GM12875 (cell line): ENCODE results near the gene FAM185A.
"Not testable (repeated sequence)": the region's sequence is repeated elsewhere in the genome, so short reads cannot be mapped to it uniquely, and the experiment has no call there.

Experiments used
- H3K4me3 ChIP-seq: one replicate; pipeline ENCODE4 v1.5.1; 2011; ENCODE audit warnings: low read depth, low read length, control low read depth

FAM185A gene

DNA sequence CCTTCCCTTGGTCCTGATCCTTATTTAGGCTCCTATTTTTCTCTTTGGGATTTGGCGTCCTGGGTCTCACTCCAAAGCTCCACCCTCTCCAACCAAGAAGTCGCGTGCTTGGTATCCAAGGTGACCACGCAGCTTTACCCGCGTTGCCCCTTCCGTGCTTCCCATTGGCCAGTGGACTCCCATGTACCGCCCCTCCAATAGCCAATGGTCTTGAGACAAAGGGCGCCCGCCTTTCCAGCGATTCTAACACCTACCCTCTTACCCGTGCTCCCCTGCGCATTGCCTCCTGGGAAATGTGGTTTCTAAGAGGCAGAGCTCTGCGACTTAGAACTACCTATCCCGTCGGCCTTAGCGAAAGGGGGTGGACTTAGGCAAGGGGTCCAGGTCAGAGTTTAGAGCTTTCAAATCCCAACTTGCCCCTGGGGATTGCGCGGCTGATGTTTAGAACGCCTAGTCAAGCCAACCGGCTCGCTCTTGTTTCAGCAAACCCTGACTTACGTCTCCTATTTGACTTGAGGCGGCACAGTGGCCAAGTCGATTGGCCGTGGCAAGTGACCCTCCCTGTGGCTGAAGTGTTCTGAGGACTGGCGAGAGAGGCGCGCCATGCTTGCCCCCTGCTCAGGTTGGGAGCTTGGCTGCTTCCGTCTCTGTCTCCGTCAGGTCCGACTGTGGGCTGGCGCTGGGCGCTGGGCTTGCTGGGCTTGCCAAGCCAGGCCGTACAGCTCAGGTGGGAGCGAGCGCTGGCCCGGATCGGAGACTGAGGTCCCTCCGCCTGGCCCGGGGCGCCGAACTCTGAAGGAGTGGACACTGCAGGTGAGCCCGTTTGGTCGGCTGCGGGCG lies at the start of gene FAM185A:
Gene FAM185A, plus strand, starts transcription at position 395 of the 840 bp plus-strand sequence. Its CDS starts 209 bp downstream, at position 604.
- H3K4me3 ChIP-seq, result peak within 1 kb of the TSS; percentile 70

DNA sequence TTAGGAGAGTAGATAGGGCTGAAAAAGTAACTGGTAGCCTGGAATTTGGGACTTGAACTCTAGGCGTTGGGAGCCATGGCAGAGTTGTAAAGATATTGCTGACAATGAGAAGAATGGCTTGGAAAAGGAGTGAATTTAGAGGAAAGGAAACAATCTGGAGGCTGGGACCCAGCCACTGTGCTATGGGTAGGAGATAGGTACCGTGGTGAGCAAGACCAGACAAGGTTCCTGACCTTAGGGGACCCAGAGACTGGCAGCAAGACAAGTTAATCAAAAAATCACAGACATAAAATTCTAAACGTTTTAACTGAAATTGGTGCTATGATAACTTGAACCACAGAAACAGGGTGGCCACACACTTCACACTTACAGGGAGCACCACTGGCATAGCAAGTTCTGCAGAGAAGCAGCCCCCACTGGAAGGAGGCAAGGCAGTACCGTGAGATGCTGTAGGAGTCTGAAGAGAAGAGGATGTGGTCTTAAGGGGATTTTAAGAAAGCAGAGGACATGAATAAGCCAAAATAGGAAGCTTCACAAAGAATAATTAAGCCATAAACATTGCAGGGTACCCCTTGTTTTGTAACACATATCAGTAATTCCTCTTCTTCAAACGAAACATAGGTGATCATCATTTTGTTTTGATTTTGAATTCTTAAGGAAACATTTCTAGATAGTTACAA lies 35.6 kb upstream of the FAM185A start:
- peak overlapping the region; percentile 10 for H3K4me3 ChIP-seq

DNA sequence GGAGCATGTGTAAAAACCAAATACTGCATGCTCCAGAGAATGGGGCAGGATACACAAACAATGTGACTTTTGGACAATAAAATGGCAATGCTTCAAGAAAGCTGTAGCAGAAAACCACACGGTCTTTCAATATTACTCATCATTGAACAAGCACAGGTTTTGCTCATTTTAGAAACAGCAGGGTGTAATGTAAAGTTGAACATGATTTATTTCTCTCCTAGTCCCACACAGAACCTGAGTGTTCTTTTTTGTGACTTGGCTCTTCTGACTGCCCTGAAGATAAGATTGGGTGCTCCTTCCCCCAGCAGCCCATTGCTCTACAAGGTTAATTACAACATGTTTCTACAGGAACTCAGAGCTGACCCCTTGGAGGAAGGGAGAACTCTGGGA lies 35.1 kb upstream of the FAM185A start:
- not testable (repeated sequence) for H3K4me3 ChIP-seq

DNA sequence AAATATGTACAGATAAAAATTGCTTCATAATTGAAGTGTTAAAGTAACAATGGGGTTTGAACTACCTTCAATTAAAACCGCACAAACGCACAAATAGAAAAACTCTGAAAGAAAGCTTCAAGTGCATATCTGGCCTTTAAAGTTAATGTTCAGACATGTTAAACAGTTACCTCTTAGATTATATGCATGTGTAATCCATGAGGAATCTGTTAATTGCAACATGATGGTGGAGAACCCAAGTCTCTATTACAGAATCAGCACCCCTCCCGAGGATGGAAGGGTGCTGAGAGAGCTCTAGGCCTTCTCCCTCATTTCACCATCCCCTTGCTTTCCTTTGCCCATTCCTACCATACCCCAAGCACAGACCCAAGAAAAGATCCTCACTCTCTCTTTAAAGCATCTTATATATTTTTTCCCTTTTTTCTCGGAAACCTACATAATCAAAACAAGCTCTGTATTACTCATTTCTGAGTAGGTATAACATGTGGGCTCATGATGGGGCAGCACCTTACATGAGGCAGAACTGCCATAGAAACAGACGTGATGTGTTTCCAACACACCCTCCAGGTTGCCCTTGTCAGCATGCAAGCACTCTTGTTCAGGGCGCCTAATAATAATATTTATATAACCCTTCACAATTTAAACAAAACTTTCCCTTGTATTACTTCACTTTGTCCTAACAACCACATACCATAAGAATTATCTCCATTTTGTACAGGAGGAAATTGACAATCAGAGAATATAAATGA lies 33.9 kb upstream of the FAM185A start:
- not testable (repeated sequence) for H3K4me3 ChIP-seq

DNA sequence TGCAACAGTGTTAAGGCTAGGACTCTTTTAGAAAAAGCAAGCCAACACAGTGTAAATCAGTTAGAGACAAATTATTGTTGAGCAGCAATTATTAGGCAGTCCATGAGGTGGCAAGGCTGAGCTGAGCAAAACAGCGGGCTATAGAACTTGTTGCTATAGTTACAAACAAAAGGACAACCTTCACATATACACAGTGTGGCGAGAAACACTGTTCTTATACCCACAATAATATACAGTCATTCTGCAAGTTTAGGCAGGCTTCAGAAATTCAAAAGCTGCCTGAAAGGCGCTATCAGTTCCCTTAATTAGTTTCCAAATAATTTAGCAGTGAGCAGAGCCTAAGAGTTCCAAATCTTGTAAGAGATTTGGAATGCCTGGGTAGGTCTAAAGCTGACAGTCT lies 33.1 kb upstream of the FAM185A start:
- H3K4me3 ChIP-seq, result not testable (repeated sequence)

DNA sequence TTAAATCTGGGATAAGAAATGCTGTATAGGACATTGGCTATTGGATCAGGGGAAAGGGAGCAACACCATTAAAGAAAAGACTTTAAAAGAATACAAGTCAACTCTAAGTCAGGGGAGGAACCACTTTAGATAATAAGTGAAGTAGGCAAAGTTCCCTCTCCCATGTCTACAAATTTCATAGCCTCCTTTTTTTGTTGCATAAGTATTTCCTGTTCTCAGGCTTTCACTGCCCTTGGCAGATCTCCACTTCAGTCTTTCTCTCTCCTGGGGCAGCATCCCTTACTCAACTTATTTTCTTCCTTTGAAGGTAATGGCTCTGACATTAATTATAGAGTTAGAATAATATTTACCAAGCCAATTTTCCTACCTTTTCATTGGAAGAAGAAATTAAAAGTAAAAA lies 30.3 kb upstream of the FAM185A start:
- not testable (repeated sequence) for H3K4me3 ChIP-seq

DNA sequence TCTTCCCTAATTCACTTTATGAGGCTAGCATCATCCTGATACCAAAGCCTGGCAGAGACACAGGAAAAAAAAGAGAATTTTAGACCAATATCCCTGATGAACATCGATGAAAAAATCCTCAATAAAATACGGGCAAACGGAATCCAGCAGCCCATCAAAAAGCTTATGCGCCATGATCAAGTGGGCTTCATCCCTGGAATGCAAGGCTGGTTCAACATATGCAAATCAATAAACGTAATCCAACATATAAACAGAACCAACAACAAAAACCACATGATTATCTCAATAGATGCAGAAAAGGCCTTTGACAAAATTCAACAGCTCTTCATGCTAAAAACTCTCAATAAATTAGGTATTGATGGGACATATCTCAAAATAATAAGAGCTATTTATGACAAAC lies 22.6 kb upstream of the FAM185A start:
- not testable (repeated sequence) for H3K4me3 ChIP-seq

DNA sequence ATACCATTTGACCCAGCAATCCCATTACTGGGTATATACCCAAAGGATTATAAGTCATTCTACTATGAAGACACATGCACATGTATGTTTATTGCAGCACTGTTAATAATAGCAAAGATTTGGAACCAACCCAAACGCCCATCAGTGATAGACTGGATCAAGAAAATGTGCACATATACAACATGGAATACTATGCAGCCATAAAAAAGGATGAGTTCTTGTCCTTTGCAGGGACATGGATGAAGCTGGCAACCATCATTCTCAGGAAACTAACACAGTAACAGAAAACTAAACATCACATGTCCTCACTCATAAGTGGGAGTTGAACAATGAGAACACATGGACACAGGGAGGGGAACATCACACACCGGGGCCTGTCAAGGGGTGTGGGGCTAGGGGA lies 19.1 kb upstream of the FAM185A start:
- H3K4me3 ChIP-seq, result not testable (repeated sequence)

DNA sequence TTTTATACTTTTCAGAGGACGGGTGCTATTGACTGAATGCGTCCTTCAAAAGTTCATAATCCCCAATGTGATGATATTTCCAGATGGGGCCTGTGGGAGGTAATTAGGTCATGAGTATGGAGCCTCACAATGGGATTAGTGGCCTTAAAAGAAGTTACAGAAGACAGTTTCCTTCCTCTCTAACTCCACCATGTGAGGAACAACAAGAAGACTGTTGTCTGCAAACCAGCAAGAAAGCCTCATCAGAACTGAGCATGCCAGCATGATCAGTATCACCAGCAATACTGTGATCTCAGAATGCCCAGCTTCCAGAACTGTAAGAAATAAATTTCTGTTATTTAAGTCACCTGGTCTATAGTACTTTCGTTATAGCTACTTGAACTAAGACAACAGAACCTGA lies 18.4 kb upstream of the FAM185A start:
- H3K4me3 ChIP-seq, result not testable (repeated sequence)

DNA sequence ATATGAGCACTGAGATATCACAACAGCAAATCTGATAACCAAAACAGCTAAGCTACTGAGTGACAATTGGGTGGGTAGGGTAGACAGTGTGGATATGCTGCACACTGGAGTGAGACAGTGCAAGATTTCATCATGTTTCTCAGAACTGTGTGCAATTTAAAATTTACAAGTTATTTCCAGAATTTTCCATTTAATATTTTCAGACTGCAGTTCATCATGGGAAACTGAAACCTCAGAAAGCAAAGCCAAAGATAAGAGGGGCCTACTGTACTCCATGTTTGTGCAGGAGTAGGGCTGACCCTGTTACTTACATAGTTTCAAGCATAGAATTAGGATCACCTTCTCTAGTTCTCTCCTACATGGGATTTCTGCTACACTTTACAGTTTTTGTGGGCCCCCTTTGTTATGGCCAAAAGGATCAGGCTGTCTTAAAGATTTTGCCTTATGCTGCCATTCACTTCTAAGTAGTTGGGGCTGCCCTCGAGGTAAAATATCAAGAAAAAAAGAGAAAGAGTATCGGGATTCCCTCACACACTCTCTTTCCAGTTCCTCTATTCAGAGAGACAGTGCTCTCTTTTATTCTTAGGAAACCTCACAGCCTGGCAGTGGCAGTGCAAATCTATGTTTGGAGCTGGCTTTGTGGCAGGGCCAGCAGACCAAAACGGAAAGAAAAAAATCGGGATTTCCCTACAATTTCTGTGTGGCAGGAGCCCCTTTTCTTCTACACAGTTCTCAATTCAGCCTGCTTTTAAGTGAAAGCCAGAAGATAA lies 6.6 kb upstream of the FAM185A start:
- H3K4me3 ChIP-seq, result not testable (repeated sequence)

DNA sequence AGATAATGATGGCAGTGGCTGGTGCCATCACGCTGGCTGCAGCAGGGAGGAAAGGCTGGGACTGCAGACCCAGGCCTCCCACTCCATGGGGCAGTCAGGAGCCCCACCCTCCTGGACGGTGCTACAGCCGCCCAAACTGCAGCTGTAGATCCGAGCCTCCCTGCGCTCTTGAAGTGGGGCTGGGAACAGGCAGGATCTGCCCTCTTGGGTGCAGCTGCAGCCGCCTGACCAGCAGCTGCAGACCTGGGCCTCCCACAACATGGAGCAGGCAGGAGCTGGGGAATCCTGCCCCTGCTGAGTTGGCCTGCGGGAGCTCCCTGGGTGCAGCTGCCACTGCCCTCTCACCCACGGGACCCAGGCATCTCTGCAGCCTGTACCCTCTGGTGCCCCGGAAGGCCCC lies 4.9 kb upstream of the FAM185A start:
- H3K4me3 ChIP-seq, result not testable (repeated sequence)

DNA sequence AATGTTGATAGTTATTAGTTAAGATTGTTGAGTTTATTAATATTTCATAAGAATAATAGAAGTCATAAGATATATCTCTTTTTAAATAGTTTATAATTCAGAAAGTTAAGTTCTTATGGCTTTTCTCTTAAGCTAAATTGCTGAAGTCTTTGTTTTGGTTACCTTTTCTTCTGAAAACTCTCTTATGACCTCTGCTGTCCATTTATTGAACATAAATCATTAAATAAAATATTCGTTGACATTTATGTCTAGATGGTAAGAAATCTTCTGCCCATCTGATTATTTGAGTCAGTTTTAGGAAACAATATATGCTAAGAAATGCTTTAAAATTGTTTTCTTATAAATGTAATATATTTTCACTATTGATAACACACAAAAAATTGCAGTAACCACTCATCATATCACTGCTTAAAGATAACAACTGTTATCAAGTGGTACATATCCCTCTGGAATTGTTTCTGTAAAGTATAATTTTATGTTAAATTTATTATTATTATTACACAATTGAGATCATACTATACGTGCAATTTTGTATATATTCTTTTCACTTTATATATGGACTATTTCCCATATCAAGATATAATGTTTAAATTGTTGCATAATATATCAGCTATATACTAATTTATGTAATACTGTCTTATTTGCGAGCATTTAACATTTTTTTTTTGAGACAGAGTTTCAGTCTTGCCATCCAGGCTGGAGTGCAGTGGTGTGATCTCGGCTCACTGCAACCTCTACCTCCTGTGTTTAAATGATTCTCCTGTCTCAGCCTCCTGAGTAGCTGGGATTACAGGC lies 3.1 kb upstream of the FAM185A start:
- H3K4me3 ChIP-seq, result not testable (repeated sequence)

DNA sequence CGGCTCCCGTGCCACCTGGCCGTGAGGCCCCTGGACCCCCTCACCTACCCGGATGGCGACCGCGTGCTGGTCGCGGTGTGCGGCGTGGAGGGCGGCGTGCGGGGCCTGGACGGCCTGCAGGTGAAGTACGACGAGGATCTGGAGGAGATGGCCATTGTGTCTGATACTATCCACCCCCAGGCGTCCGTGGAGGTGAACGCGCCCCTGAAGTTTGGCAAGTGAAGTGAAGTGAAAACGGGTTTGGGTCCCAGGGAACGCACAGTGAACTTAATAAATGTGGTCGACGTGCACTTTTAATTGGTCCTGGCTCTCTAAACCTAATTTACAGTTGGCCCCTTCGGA lies 617 bp downstream of the FAM185A start:
- peak overlapping the region; percentile 70 for H3K4me3 ChIP-seq

DNA sequence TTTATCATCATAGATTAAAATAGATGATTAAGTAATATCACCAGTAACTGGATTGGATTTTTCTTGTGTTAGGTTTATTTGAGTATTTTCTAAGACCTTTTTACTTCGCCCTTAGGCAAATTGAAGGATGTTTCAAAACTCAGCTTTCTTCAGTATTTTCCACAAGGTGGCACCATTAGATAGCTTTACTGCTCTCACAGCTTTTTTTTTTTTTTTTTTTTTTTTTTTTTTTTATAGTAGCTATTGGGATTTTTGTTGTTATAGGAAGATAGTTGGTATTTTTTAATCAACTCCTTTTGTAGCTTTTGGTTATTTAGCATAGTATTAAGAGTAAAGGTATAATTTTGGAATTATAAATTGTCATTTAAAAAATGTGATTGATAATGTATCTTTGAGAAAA lies 9.4 kb downstream of the FAM185A start:
- H3K4me3 ChIP-seq, result not testable (repeated sequence)

DNA sequence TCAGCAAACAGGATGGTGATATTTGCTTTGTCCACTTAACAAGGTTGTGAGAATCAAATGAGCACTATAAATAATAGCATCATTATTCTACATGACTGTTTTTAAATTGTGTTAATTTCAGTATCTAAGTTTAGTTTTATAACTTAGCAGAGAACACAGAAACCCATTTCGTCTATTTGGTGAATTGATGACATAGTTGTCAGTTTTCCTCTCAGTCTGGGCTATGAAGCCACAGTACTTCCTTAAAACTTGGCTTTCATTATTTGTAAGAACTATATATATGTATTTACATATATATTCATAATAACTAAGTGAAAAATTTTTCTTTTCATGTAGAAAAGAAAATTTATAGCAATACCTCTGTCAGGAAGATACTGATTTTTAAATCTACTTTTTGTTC lies 11.1 kb downstream of the FAM185A start:
- not testable (repeated sequence) for H3K4me3 ChIP-seq

DNA sequence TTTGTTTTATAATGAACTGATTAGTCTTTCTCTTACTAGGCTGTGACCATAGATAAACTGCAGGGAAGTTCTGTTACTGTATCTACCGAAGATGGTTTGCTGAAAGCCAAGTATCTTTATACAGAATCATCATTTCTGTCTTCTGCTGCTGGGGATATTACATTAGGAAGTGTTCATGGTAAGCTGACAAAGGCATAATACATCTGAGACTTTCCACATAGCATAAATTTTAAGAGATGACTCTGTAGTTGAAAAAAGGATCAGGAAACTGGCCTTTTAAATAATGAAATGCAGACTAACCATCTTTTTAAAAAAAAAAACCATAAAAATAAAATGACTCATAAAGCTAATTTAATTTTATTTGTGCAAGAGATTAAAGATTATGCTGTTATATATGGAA lies 12.4 kb downstream of the FAM185A start:
- H3K4me3 ChIP-seq, result not testable (repeated sequence)

DNA sequence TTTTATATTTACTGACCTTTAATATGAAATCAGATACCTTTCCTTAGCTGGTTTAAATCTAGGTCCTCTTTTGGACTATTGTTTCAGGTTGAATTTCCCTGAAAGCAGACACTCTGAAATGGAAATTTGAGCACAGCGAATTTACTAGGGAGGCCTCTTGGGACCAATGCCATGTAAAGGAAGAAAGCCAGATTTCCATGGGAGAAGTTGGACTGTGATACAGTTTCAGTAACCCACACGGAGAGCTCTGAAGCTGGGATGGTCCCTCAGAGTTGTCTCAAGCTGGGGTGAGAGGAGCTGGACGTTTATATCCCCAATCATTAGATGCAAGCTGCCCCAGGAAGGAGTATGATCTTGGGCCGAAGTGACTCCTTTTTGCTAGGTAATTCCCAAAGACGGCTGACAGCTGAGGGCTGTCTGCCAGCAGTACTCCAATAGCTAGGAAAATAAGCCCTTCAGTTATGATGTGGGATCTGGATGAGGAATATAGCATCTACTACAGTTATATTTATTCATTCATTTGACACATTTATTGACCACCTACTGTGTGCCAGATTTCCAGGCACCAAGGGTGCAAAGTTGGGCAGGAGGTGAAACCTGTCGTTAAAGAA lies 14.6 kb downstream of the FAM185A start:
- not testable (repeated sequence) for H3K4me3 ChIP-seq

DNA sequence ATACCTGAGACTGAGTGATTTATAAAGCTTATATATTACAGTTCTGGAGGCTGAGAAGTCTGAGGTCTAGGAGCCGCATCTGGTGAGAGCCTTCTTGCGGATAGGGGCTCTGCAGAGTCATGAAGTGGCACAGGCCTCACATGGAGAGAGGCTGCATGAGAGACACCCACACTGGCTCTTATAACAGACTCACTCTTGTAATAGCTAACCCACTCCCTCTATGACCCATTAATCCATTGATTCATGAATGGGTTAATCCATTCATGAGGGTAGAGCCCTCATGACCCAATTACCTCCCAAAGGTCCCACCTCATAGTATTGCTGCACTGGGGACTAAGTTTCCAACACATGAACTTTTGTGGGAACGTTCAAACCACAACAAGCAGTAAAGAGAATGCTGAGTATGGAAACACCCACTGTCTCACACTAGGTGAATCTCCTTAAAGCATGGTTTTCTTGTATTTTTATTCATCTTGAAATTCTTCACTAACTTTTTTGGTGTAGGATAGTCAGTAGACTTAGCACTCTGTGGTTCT lies 20.9 kb downstream of the FAM185A start:
- H3K4me3 ChIP-seq, result not testable (repeated sequence)

DNA sequence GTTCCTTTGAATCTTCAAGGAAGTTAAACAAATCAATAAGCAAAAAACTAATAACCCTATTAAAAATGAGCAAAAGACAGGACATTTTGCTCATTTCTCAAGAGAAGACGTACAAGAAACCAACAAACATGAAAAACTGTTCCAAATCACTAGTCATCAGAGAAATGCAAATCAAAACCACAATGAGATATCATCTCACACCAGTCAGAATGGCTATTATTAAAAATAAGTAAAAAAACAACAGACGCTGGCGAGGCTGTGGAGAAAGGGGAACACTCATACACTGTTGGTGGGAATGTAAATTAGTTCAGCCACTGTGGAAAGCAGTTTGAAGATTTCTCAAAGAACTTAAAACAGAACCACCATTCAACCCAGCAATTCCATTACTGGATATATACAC lies 21.7 kb downstream of the FAM185A start:
- H3K4me3 ChIP-seq, result not testable (repeated sequence)
